Small intestine (tissue), 7 donors: ENCODE measurements around the gene CREBRF. TPM values are rescaled to one million over a fixed set of nuclear protein-coding genes. Genes with fewer than 3 reads are reported as not detected.

Experiments used
- DNase-seq, 2 donors: peaks; one replicate each; pipeline versions ENCODE4 v3.0.0 to v3.0.0-alpha.2; 2013
- FAIRE-seq: peaks from 2 replicates; lab custom pipeline; 2012; peaks lifted over from hg19 to GRCh38; lab: Jason Lieb, UNC
- H3K27ac ChIP-seq, 3 donors: one replicate each; pipeline ENCODE4 v1.5.1; 2013; ENCODE audit warnings: low read length in 2 of 3, mild to moderate bottlenecking in 2 of 3, control low read depth in 1 of 3, inconsistent platforms in 1 of 3, low read depth in 1 of 3, moderate library complexity in 1 of 3
- H3K27me3 ChIP-seq, 3 donors: one replicate each; pipeline ENCODE4 v1.6.1; 2013; ENCODE audit warnings: low read length in 3 of 3, inconsistent platforms in 1 of 3; ENCODE audit not compliant: control insufficient read depth in 3 of 3, insufficient read depth in 3 of 3
- H3K36me3 ChIP-seq, 3 donors: one replicate each; pipeline ENCODE4 v1.6.1; 2013; ENCODE audit warnings: low read length in 3 of 3, inconsistent platforms in 1 of 3, low read depth in 1 of 3, mild to moderate bottlenecking in 1 of 3, moderate library complexity in 1 of 3; ENCODE audit not compliant: control insufficient read depth in 3 of 3, insufficient read depth in 2 of 3
- H3K4me1 ChIP-seq, 3 donors: one replicate each; pipeline ENCODE4 v1.6.1; 2013; ENCODE audit warnings: low read length in 2 of 3, inconsistent platforms in 1 of 3, low read depth in 1 of 3, mild to moderate bottlenecking in 1 of 3, moderate library complexity in 1 of 3; ENCODE audit not compliant: control insufficient read depth in 3 of 3, insufficient read depth in 2 of 3
- H3K4me3 ChIP-seq, 3 donors: one replicate each; pipeline ENCODE4 v1.5.1; 2013; ENCODE audit warnings: low read length in 3 of 3, control low read depth in 1 of 3, inconsistent platforms in 1 of 3, low read depth in 1 of 3, mild to moderate bottlenecking in 1 of 3, moderate library complexity in 1 of 3
- H3K9me3 ChIP-seq, 2 donors: one replicate each; pipeline ENCODE4 v1.6.1; 2013; ENCODE audit warnings: low read depth in 1 of 2, low read length in 1 of 2; ENCODE audit not compliant: control insufficient read depth in 2 of 2, insufficient read depth in 1 of 2
- WGBS, 3 donors: extraction: QIAGEN DNeasy Blood & Tissue Kit; methylation state at CpG; one replicate each; pipeline ENCODE4 v1.1.7; 2013; 5-methylcytosine and 5-hydroxymethylcytosine counted together
- polyA plus RNA-seq, 4 donors: library from polyadenylated mRNA; stranded (reverse) in 3 of 4; unstranded in 1 of 4; fragments of 200-250 nt in 3 of 4; fragments of 120-200 nt in 1 of 4; gene quantifications; one replicate each; pipeline versions ENCODE4 v1.2.1 to v1.2.3, GENCODE V29; 2013
- donor health status: healthy with polysubstance abuse.
- donor health status: control.
- donor health status: control.
- donor health status: Bipolar disorder and iron deficiency.
- donor health status: healthy.

The CREBRF gene
- polyA plus RNA-seq, 4 donors: 3.8 to 26.0 (median 6.1) TPM

GRCh38 chr5:173172166-173172565 is 116.0 kb downstream of the CREBRF start:
- 80 to 89% (median 85%) methylated on average over 8 of the region's 8 CpGs for WGBS, 3 donors
- Histone ChIP-seq H3K36me3 (no peaks in the 10 kb centered on the region), H3K9me3 (peaks cover 0 to 3% of the 10 kb centered on the region in 2 donors), H3K27ac (no peak overlapping the region), H3K27me3 (peaks cover 0 to 5% (median 0%) of the 10 kb centered on the region in 3 donors), H3K4me3 (no peak overlapping the region), H3K4me1 (no peaks in the 10 kb centered on the region)
- FAIRE-seq (no peak), DNase-seq (no peak)

- Histone ChIP-seq H3K4me3 (no peak overlapping the region), H3K27me3 (peaks cover 0 to 5% (median 0%) of the 10 kb centered on the region in 3 donors), H3K36me3 (no peaks in the 10 kb centered on the region), H3K4me1 (no peaks in the 10 kb centered on the region), H3K27ac (no peak overlapping the region), H3K9me3 (peaks cover 0 to 3% of the 10 kb centered on the region in 2 donors)
- 39 to 66% (median 55%) methylated on average over 4 of the region's 4 CpGs for WGBS, 3 donors
- no peak for FAIRE-seq
- no peak for DNase-seq
Measured at GRCh38 chr5:173175523-173175922, 119.4 kb downstream of the CREBRF start.

GRCh38 chr5:173178369-173178910 is 122.3 kb downstream of the CREBRF start:
- no peaks in the 10 kb centered on the region for H3K36me3 ChIP-seq
- 36 to 62% (median 46%) methylated on average over 12 of the region's 12 CpGs for WGBS, 3 donors
- H3K4me1 ChIP-seq: no peaks in the 10 kb centered on the region
- H3K9me3 ChIP-seq: no peaks in the 10 kb centered on the region
- H3K4me3 ChIP-seq: no peak overlapping the region
- H3K27me3 ChIP-seq: peaks cover 0 to 5% (median 0%) of the 10 kb centered on the region in 3 donors
- peak in 1 of 2 donors; percentile 6 for DNase-seq
- H3K27ac ChIP-seq: no peak overlapping the region
- FAIRE-seq: no peak

GRCh38 chr5:173180331-173180730 is 124.2 kb downstream of the CREBRF start:
- Histone ChIP-seq H3K4me3 (no peak overlapping the region), H3K36me3 (no peaks in the 10 kb centered on the region), H3K27ac (no peak overlapping the region), H3K27me3 (peaks cover 0 to 3% (median 0%) of the 10 kb centered on the region in 3 donors), H3K9me3 (no peaks in the 10 kb centered on the region), H3K4me1 (no peaks in the 10 kb centered on the region)
- no peak for DNase-seq
- WGBS, 3 donors: 70 to 90% (median 83%) methylated on average over 2 of the region's 2 CpGs
- no peak for FAIRE-seq

DNA sequence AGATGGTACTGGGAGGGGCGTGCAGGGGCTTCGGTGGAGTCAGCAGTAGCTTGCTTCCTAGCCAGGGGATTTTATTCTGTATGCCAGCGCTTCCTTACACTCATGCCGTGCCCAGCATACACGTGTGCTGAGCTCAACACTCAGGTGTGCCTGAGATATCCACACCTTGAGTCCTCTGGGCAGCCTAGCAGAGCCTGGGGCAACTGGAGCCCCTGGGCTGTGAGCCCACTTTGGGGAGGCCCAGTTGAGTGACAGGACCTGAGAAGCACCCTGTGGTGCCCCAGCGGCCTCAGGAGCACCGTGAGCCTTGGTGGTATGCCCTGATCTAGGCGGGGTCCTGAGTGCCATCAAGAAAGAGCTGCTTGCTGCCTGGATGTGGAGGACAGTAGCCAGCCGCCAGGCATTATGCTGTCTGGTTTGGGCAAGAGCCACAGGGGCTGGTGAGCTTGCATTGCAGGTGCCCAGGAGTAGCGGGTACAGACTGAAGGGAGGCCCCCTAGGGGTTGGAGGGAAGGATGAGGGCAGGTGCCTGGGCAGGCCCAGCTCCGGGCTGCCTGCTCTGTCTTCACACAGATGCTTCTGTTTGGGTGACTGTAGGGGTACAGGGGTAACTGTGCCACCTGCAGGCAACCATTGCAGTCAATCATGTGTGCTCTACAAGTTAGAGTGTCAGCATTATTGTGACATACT is 131.0 kb downstream of the CREBRF start:
- DNase-seq: peak in 1 of 2 donors; percentile 14
- H3K4me1 ChIP-seq: no peaks in the 10 kb centered on the region
- H3K27me3 ChIP-seq: no peaks in the 10 kb centered on the region
- H3K4me3 ChIP-seq: no peak overlapping the region
- 67 to 77% (median 70%) methylated on average over 11 of the region's 11 CpGs for WGBS, 3 donors
- no peak overlapping the region for H3K27ac ChIP-seq
- no peaks in the 10 kb centered on the region for H3K9me3 ChIP-seq
- no peaks in the 10 kb centered on the region for H3K36me3 ChIP-seq
- FAIRE-seq: no peak

DNA sequence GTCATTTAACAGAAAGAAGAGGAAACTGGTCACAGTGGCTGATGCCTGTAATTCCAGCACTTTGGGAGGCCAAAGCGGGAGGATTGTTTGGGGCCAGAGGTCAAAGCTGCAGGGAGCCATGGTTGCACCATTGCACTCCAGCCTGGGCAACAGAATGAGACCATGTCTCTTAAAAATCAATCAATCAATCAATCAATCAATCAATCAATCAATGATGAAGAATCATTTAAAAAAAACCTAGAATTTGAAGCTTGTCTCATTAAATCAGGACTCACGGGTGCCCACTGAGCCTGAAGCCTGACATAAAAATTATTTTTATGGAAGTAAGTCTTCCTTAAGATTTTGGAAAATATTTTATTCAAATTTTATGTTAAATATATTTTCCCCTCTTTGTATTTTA is 132.1 kb downstream of the CREBRF start:
- FAIRE-seq: no peak
- WGBS, 3 donors: 72 to 84% (median 76%) methylated on average over 2 of the region's 2 CpGs
- Histone ChIP-seq H3K36me3 (no peaks in the 10 kb centered on the region), H3K4me3 (no peak overlapping the region), H3K4me1 (no peaks in the 10 kb centered on the region), H3K9me3 (no peaks in the 10 kb centered on the region), H3K27me3 (no peaks in the 10 kb centered on the region), H3K27ac (no peak overlapping the region)
- no peak for DNase-seq

Other genes starting within 250 kb of the CREBRF start
- gene ERGIC1, start 222.1 kb upstream of the CREBRF start, polyA plus RNA-seq: 100 to 1,000 TPM in 2 of 4 donors, 10 to 100 TPM in 2; 58.1 to 127 (median 94.1) TPM
- 10 to 100 TPM; 34.4 to 99.2 (median 43.2) TPM for gene RPL26L1, start 96.9 kb upstream of the CREBRF start, polyA plus RNA-seq
- gene ATP6V0E1, start 72.6 kb upstream of the CREBRF start, polyA plus RNA-seq: 100 to 1,000 TPM; 170 to 230 (median 199) TPM
- 10 to 100 TPM; 10.4 to 16.8 (median 15.0) TPM for gene BNIP1, start 88.2 kb downstream of the CREBRF start, polyA plus RNA-seq
- gene NKX2-5, start 178.9 kb downstream of the CREBRF start, polyA plus RNA-seq: 1 to 10 TPM in 1 of 4 donors, under 1 TPM in 1, not detected in 2; 0.03 to 3.5 TPM